Measurements from ENCODE around the gene RAD51B. TPM values are rescaled to one million over a fixed set of nuclear protein-coding genes. Genes with fewer than 3 reads are reported as not detected.
"Not testable (repeated sequence)": the region's sequence is repeated elsewhere in the genome, so short reads cannot be mapped to it uniquely, and the experiment has no call there.

Gene RAD51B
- polyA plus RNA-seq, 1 donor (not counting 4 experiments of a cell fraction or from before 2014, with no cell fraction given), result 13.3 TPM

DNA sequence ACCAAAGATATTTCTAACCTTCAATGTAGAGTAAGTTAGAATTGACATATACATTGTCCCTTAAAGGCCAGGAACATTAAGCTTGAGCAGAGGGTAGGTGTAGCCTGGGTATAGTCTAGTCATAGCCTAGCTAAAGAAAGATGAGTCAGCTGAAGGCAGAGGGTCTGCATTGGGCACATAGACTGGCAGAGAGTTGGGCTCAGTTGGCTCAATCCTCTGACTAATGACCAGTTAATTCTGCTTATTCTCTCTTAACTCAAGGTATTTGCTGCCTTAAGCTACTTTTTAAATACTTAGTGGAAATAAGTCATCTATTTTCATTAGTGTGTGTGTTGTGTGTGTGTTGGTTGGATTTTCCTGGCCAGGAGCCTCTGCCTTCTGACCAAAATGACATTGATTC, 467.1 kb downstream of the RAD51B start:
- H3K36me3 ChIP-seq (ENCODE audit: control insufficient read depth in 2 of 2, extremely low read depth in 1 of 2, insufficient read depth in 2 of 2, low read length in 2 of 2), result no peaks in the 10 kb centered on the region
- no peaks in the 10 kb centered on the region for H3K27me3 ChIP-seq (ENCODE audit: control insufficient read depth, extremely low read depth, insufficient read depth, low read length)
- no peaks in the 10 kb centered on the region for H3K4me1 ChIP-seq (ENCODE audit: control insufficient read depth, extremely low read depth, insufficient read depth, low read length)
- H3K4me2 ChIP-seq (ENCODE audit: control insufficient read depth, extremely low read depth, insufficient read depth, low read depth, low read length), result no peak overlapping the region
- dilution Hi-C loops (cut with MboI; ENCODE audit: extremely low pct_ligation_motif_present, low sequenced_read_pairs), result no loop called here
- H3K27ac ChIP-seq (ENCODE audit: control insufficient read depth, insufficient read depth, low read length), result no peak overlapping the region
- no peak for TF ChIP-seq EZH2 (IDR thresholded peaks at IDR 0.05; ENCODE audit: low read length)
- TF ChIP-seq, protein P1, sequence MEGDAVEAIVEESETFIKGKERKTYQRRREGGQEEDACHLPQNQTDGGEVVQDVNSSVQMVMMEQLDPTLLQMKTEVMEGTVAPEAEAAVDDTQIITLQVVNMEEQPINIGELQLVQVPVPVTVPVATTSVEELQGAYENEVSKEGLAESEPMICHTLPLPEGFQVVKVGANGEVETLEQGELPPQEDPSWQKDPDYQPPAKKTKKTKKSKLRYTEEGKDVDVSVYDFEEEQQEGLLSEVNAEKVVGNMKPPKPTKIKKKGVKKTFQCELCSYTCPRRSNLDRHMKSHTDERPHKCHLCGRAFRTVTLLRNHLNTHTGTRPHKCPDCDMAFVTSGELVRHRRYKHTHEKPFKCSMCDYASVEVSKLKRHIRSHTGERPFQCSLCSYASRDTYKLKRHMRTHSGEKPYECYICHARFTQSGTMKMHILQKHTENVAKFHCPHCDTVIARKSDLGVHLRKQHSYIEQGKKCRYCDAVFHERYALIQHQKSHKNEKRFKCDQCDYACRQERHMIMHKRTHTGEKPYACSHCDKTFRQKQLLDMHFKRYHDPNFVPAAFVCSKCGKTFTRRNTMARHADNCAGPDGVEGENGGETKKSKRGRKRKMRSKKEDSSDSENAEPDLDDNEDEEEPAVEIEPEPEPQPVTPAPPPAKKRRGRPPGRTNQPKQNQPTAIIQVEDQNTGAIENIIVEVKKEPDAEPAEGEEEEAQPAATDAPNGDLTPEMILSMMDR (optimal IDR thresholded peaks at IDR 0.05 in 1 of 3, IDR thresholded peaks at IDR 0.05 in 1 of 3, conservative IDR thresholded peaks at IDR 0.05 in 1 of 3; ENCODE audit: extremely low read depth in 1 of 3, insufficient read depth in 2 of 3, low read length in 3 of 3), result no peak
- no peaks in the 10 kb centered on the region for H3K9me1 ChIP-seq (ENCODE audit: control insufficient read depth, extremely low read depth, insufficient read depth, low read length)
- H4K20me1 ChIP-seq (ENCODE audit: control insufficient read depth, extremely low read depth, insufficient read depth, low read length), result no peaks in the 10 kb centered on the region
- no peak for FAIRE-seq
- H3K9ac ChIP-seq (ENCODE audit: control insufficient read depth, extremely low read depth, insufficient read depth, low read length), result no peak overlapping the region
- H2AFZ ChIP-seq (ENCODE audit: control insufficient read depth, low read length), result no peak overlapping the region
- DNase-seq (ENCODE audit: low read depth, low spot score), result no peak
- H3K79me2 ChIP-seq (ENCODE audit: control insufficient read depth, insufficient read depth, low read length), result no peaks in the 10 kb centered on the region
- H3K9me3 ChIP-seq (ENCODE audit: control insufficient read depth, low read depth, low read length), result no peaks in the 10 kb centered on the region
- H3K4me3 ChIP-seq (ENCODE audit: control insufficient read depth in 2 of 3, extremely low read depth in 1 of 3, insufficient read depth in 2 of 3, low read depth in 1 of 3, low read length in 3 of 3), result no peak overlapping the region

DNA sequence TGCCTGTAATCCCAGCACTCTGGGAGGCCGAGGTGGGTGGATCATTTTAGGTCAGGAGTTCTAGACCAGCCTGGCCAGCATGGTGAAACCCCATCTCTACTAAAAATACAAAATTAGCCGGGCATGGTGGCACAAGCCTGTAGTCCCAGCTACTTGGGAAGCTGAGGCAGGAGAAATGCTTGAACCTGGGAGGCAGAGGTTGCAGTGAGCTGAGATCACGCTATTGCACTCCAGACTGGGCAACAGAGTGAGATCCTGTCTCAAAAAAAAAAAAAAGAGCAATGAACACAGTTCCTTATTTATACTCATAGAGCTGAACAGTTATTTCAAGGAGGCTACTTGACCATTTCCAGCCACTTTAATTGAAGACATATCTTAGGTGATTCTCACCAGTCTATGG, 469.9 kb downstream of the RAD51B start:
- H3K4me2 ChIP-seq (ENCODE audit: control insufficient read depth, extremely low read depth, insufficient read depth, low read depth, low read length); H3K4me1 ChIP-seq (ENCODE audit: control insufficient read depth, extremely low read depth, insufficient read depth, low read length); H3K9me1 ChIP-seq (ENCODE audit: control insufficient read depth, extremely low read depth, insufficient read depth, low read length); H3K27me3 ChIP-seq (ENCODE audit: control insufficient read depth, extremely low read depth, insufficient read depth, low read length); H3K36me3 ChIP-seq (ENCODE audit: control insufficient read depth in 2 of 2, extremely low read depth in 1 of 2, insufficient read depth in 2 of 2, low read length in 2 of 2); H3K79me2 ChIP-seq (ENCODE audit: control insufficient read depth, insufficient read depth, low read length); H3K9ac ChIP-seq (ENCODE audit: control insufficient read depth, extremely low read depth, insufficient read depth, low read length); dilution Hi-C loops (cut with MboI; ENCODE audit: extremely low pct_ligation_motif_present, low sequenced_read_pairs); H2AFZ ChIP-seq (ENCODE audit: control insufficient read depth, low read length); H3K27ac ChIP-seq (ENCODE audit: control insufficient read depth, insufficient read depth, low read length); H4K20me1 ChIP-seq (ENCODE audit: control insufficient read depth, extremely low read depth, insufficient read depth, low read length); FAIRE-seq; H3K4me3 ChIP-seq (ENCODE audit: control insufficient read depth in 2 of 3, extremely low read depth in 1 of 3, insufficient read depth in 2 of 3, low read depth in 1 of 3, low read length in 3 of 3); H3K9me3 ChIP-seq (ENCODE audit: control insufficient read depth, low read depth, low read length); DNase-seq (ENCODE audit: low read depth, low spot score): not testable (repeated sequence)

DNA sequence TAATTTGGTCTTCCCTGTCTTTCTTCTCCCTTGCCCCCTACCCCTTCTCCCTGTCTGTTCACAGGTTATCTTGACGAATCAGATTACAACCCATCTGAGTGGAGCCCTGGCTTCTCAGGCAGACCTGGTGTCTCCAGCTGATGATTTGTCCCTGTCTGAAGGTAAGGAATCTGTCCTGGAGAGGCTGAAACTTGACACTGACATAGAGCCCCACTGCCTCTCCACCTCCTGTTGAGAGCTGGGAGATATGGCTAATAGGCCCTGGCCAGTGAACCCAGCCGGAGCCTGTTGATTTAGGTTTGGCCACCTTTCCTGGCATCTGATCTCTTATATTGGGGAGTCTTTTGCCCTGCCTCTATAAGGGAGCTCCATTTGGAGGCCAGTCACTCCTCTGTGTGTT, 472.2 kb downstream of the RAD51B start:
- H3K4me1 ChIP-seq (ENCODE audit: control insufficient read depth, extremely low read depth, insufficient read depth, low read length), result no peaks in the 10 kb centered on the region
- no peaks in the 10 kb centered on the region for H3K79me2 ChIP-seq (ENCODE audit: control insufficient read depth, insufficient read depth, low read length)
- no peak overlapping the region for H3K9ac ChIP-seq (ENCODE audit: control insufficient read depth, extremely low read depth, insufficient read depth, low read length)
- H4K20me1 ChIP-seq (ENCODE audit: control insufficient read depth, extremely low read depth, insufficient read depth, low read length), result no peaks in the 10 kb centered on the region
- no peaks in the 10 kb centered on the region for H3K36me3 ChIP-seq (ENCODE audit: control insufficient read depth in 2 of 2, extremely low read depth in 1 of 2, insufficient read depth in 2 of 2, low read length in 2 of 2)
- dilution Hi-C loops (cut with MboI; ENCODE audit: extremely low pct_ligation_motif_present, low sequenced_read_pairs), result no loop called here
- DNase-seq (ENCODE audit: low read depth, low spot score) (no peak), FAIRE-seq (no peak)
- no peak for TF ChIP-seq EZH2 (IDR thresholded peaks at IDR 0.05; ENCODE audit: low read length)
- TF ChIP-seq, protein P1 (optimal IDR thresholded peaks at IDR 0.05 in 1 of 3, IDR thresholded peaks at IDR 0.05 in 1 of 3, conservative IDR thresholded peaks at IDR 0.05 in 1 of 3; ENCODE audit: extremely low read depth in 1 of 3, insufficient read depth in 2 of 3, low read length in 3 of 3), result no peak
- H3K27me3 ChIP-seq (ENCODE audit: control insufficient read depth, extremely low read depth, insufficient read depth, low read length), result no peaks in the 10 kb centered on the region
- no peak overlapping the region for H3K4me2 ChIP-seq (ENCODE audit: control insufficient read depth, extremely low read depth, insufficient read depth, low read depth, low read length)
- H2AFZ ChIP-seq (ENCODE audit: control insufficient read depth, low read length), result no peak overlapping the region
- no peak overlapping the region for H3K4me3 ChIP-seq (ENCODE audit: control insufficient read depth in 2 of 3, extremely low read depth in 1 of 3, insufficient read depth in 2 of 3, low read depth in 1 of 3, low read length in 3 of 3)
- no peaks in the 10 kb centered on the region for H3K9me3 ChIP-seq (ENCODE audit: control insufficient read depth, low read depth, low read length)
- H3K27ac ChIP-seq (ENCODE audit: control insufficient read depth, insufficient read depth, low read length), result no peak overlapping the region
- H3K9me1 ChIP-seq (ENCODE audit: control insufficient read depth, extremely low read depth, insufficient read depth, low read length), result no peaks in the 10 kb centered on the region

Data from keratinocyte (primary cell).